ENCODE measurements around the gene TEPSIN. TPM values are rescaled to one million over a fixed set of nuclear protein-coding genes. Genes with fewer than 3 reads are reported as not detected.

TEPSIN gene
- total and polyA plus RNA-seq, 2 donors (not counting 3 experiments of a cell fraction or from before 2014, with no cell fraction given), result 41.6 to 45.3 TPM

DNA sequence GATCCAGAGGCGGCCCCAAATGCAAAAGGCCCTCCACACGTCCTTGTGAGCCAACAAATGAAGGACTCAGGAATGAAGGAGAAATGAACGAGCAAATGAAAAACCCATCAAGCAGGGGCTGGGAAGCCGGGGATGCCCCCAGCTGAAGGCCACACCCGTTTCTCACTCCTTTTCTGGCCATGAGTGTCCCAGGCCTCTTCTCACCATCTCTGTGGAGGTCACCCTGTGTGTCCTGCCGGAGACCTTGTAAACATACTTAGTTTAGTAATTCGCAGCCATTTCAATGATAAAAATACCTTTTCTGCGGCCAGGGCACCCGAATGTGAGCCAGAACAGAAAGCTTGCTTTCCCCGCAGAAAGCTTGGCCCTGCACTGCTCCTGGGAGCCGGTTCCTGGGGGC, 51.7 kb downstream of the TEPSIN start:
- DNase-seq (ENCODE audit: low read depth, low spot score) (no peak), FAIRE-seq (no peak)
- no peak overlapping the region for H3K4me2 ChIP-seq (ENCODE audit: insufficient read depth, low read length)
- no peak overlapping the region for H2AFZ ChIP-seq (ENCODE audit: low read depth, low read length)
- no peak overlapping the region for H3K27ac ChIP-seq (ENCODE audit: insufficient read depth, low read depth, low read length)
- H3K9me1 ChIP-seq (replicated peaks; ENCODE audit: control insufficient read depth, extremely low read depth, insufficient read depth, low read length), result no peaks in the 10 kb centered on the region
- H4K20me1 ChIP-seq (replicated peaks; ENCODE audit: control insufficient read depth, extremely low read depth, insufficient read depth, low read length), result no peaks in the 10 kb centered on the region
- no peak overlapping the region for H3K9ac ChIP-seq (replicated peaks; ENCODE audit: extremely low read depth, insufficient read depth, low read length)
- H3K27me3 ChIP-seq (ENCODE audit: control insufficient read depth in 2 of 2, insufficient read depth in 2 of 2, low read length in 2 of 2), result no peaks in the 10 kb centered on the region
- H3K9me3 ChIP-seq (replicated peaks; ENCODE audit: control insufficient read depth, insufficient read depth, low read length), result no peaks in the 10 kb centered on the region
- ChIA-PET CTCF (interaction anchor here (1.5 to 5.5 kb wide), 2 partner anchors 14 to 45 kb away, joined by 6 to 40 read pairs; no protein-coding TSS in a partner anchor), POLR2A (no interaction called here)
- intact Hi-C loops (cut with micrococcal nuclease), result no loop called here
- TF ChIP-seq EZH2 (IDR thresholded peaks at IDR 0.05; ENCODE audit: borderline replicate concordance, low read depth, low read length, severe bottlenecking), result no peak
- TF ChIP-seq, protein P1, sequence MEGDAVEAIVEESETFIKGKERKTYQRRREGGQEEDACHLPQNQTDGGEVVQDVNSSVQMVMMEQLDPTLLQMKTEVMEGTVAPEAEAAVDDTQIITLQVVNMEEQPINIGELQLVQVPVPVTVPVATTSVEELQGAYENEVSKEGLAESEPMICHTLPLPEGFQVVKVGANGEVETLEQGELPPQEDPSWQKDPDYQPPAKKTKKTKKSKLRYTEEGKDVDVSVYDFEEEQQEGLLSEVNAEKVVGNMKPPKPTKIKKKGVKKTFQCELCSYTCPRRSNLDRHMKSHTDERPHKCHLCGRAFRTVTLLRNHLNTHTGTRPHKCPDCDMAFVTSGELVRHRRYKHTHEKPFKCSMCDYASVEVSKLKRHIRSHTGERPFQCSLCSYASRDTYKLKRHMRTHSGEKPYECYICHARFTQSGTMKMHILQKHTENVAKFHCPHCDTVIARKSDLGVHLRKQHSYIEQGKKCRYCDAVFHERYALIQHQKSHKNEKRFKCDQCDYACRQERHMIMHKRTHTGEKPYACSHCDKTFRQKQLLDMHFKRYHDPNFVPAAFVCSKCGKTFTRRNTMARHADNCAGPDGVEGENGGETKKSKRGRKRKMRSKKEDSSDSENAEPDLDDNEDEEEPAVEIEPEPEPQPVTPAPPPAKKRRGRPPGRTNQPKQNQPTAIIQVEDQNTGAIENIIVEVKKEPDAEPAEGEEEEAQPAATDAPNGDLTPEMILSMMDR (IDR thresholded peaks at IDR 0.05; ENCODE audit: extremely low read depth in 1 of 2, insufficient read depth in 1 of 2, low read depth in 1 of 2, low read length in 2 of 2), result no peak
- no peak for TF ChIP-seq POLR2AphosphoS5 (IDR thresholded peaks at IDR 0.05; ENCODE audit: insufficient read depth, low read depth, low read length)
- TF ChIP-seq, protein P2, sequence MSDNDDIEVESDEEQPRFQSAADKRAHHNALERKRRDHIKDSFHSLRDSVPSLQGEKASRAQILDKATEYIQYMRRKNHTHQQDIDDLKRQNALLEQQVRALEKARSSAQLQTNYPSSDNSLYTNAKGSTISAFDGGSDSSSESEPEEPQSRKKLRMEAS (IDR thresholded peaks at IDR 0.05; ENCODE audit: insufficient read depth, insufficient read length), result no peak
- no peak for TF ChIP-seq FOS (IDR thresholded peaks at IDR 0.05; ENCODE audit: borderline replicate concordance, insufficient read depth, low read length)
- no peak for TF ChIP-seq POLR2A (IDR thresholded peaks at IDR 0.05; ENCODE audit: low read depth, low read length)
- no peak for TF ChIP-seq MYC (IDR thresholded peaks at IDR 0.05; ENCODE audit: low read depth, low read length)
- no peak for TF ChIP-seq GATA2 (IDR thresholded peaks at IDR 0.05; ENCODE audit: insufficient read depth, insufficient read length, low read depth, low read length)
- TF ChIP-seq JUN (IDR thresholded peaks at IDR 0.05; ENCODE audit: borderline replicate concordance, insufficient read depth, insufficient read length, low read depth), result no peak
- no peaks in the 10 kb centered on the region for H3K4me1 ChIP-seq (ENCODE audit: control insufficient read depth, extremely low read depth, insufficient read depth, low read length)
- H3K36me3 ChIP-seq (ENCODE audit: control insufficient read depth in 2 of 2, extremely low read depth in 1 of 2, insufficient read depth in 2 of 2, low read length in 2 of 2), result peaks cover 0 to 4% of the 10 kb centered on the region in 2 experiments
- no TSS peak for BruUV-seq (replicated peaks)
- dilution Hi-C loops (cut with MboI; ENCODE audit: extremely low pct_ligation_motif_present, low sequenced_read_pairs), result no loop called here
- H3K4me3 ChIP-seq (replicated peaks in 1 of 3; ENCODE audit: insufficient read depth in 1 of 3, low read depth in 1 of 3, low read length in 3 of 3), result no peak overlapping the region
- no peaks in the 10 kb centered on the region for H3K79me2 ChIP-seq (ENCODE audit: control insufficient read depth, insufficient read depth, low read length)

All from endothelial cell of umbilical vein (primary cell).